ENCODE results near the gene PDK3.

Gene PDK3

GRCh38 chrX:24495700-24496099 lies 30.6 kb downstream of the PDK3 start:
- H3K4me3 ChIP-seq (ENCODE audit: low read depth, low read length) = no peak overlapping the region
- H3K4me1 ChIP-seq (ENCODE audit: control insufficient read depth, insufficient read depth, low read length, unreplicated experiment) = no peaks in the 10 kb centered on the region
- no peak overlapping the region for H2AFZ ChIP-seq (ENCODE audit: low read length, unreplicated experiment)
- H3K79me2 ChIP-seq (ENCODE audit: control insufficient read depth, insufficient read depth, low read length, unreplicated experiment) = no peaks in the 10 kb centered on the region
- no peaks in the 10 kb centered on the region for H3K27me3 ChIP-seq (ENCODE audit: insufficient read depth, low read length)
- H3K27ac ChIP-seq (ENCODE audit: low read depth, low read length) = no peak overlapping the region
- no peaks in the 10 kb centered on the region for H3K36me3 ChIP-seq (ENCODE audit: insufficient read depth, low read length)

GRCh38 chrX:24498181-24498580 lies 33.1 kb downstream of the PDK3 start:
- H2AFZ ChIP-seq (ENCODE audit: low read length, unreplicated experiment) = no peak overlapping the region
- no peaks in the 10 kb centered on the region for H3K36me3 ChIP-seq (ENCODE audit: insufficient read depth, low read length)
- no peaks in the 10 kb centered on the region for H3K4me1 ChIP-seq (ENCODE audit: control insufficient read depth, insufficient read depth, low read length, unreplicated experiment)
- no peak overlapping the region for H3K4me3 ChIP-seq (ENCODE audit: low read depth, low read length)
- H3K27ac ChIP-seq (ENCODE audit: low read depth, low read length) = no peak overlapping the region
- no peaks in the 10 kb centered on the region for H3K27me3 ChIP-seq (ENCODE audit: insufficient read depth, low read length)
- no peaks in the 10 kb centered on the region for H3K79me2 ChIP-seq (ENCODE audit: control insufficient read depth, insufficient read depth, low read length, unreplicated experiment)

- no peak overlapping the region for H3K27ac ChIP-seq (ENCODE audit: low read depth, low read length)
- H3K4me3 ChIP-seq (ENCODE audit: low read depth, low read length) = no peak overlapping the region
- no peaks in the 10 kb centered on the region for H3K27me3 ChIP-seq (ENCODE audit: insufficient read depth, low read length)
- H3K79me2 ChIP-seq (ENCODE audit: control insufficient read depth, insufficient read depth, low read length, unreplicated experiment) = no peaks in the 10 kb centered on the region
- no peaks in the 10 kb centered on the region for H3K4me1 ChIP-seq (ENCODE audit: control insufficient read depth, insufficient read depth, low read length, unreplicated experiment)
- H3K36me3 ChIP-seq (ENCODE audit: insufficient read depth, low read length) = no peaks in the 10 kb centered on the region
- no peak overlapping the region for H2AFZ ChIP-seq (ENCODE audit: low read length, unreplicated experiment)
Observed at GRCh38 chrX:24498975-24499374, 33.9 kb downstream of the PDK3 start.

GRCh38 chrX:24506082-24506481 lies 41.0 kb downstream of the PDK3 start:
- no peak overlapping the region for H2AFZ ChIP-seq (ENCODE audit: low read length, unreplicated experiment)
- H3K36me3 ChIP-seq (ENCODE audit: insufficient read depth, low read length) = no peaks in the 10 kb centered on the region
- H3K27ac ChIP-seq (ENCODE audit: low read depth, low read length) = no peak overlapping the region
- no peaks in the 10 kb centered on the region for H3K79me2 ChIP-seq (ENCODE audit: control insufficient read depth, insufficient read depth, low read length, unreplicated experiment)
- no peaks in the 10 kb centered on the region for H3K27me3 ChIP-seq (ENCODE audit: insufficient read depth, low read length)
- peaks cover 8% of the 10 kb centered on the region for H3K4me1 ChIP-seq (ENCODE audit: control insufficient read depth, insufficient read depth, low read length, unreplicated experiment)
- no peak overlapping the region for H3K4me3 ChIP-seq (ENCODE audit: low read depth, low read length)

- Histone ChIP-seq H3K27ac (ENCODE audit: low read depth, low read length) (no peak overlapping the region), H2AFZ (ENCODE audit: low read length, unreplicated experiment) (no peak overlapping the region), H3K27me3 (ENCODE audit: insufficient read depth, low read length) (no peaks in the 10 kb centered on the region), H3K36me3 (ENCODE audit: insufficient read depth, low read length) (no peaks in the 10 kb centered on the region), H3K4me3 (ENCODE audit: low read depth, low read length) (no peak overlapping the region), H3K79me2 (ENCODE audit: control insufficient read depth, insufficient read depth, low read length, unreplicated experiment) (no peaks in the 10 kb centered on the region), H3K4me1 (ENCODE audit: control insufficient read depth, insufficient read depth, low read length, unreplicated experiment) (peaks cover 8% of the 10 kb centered on the region)
Observed at GRCh38 chrX:24508375-24508774, 43.3 kb downstream of the PDK3 start.

- Histone ChIP-seq H2AFZ (ENCODE audit: low read length, unreplicated experiment) (no peak overlapping the region), H3K4me1 (ENCODE audit: control insufficient read depth, insufficient read depth, low read length, unreplicated experiment) (no peaks in the 10 kb centered on the region), H3K27me3 (ENCODE audit: insufficient read depth, low read length) (no peaks in the 10 kb centered on the region), H3K36me3 (ENCODE audit: insufficient read depth, low read length) (no peaks in the 10 kb centered on the region), H3K27ac (ENCODE audit: low read depth, low read length) (no peak overlapping the region), H3K79me2 (ENCODE audit: control insufficient read depth, insufficient read depth, low read length, unreplicated experiment) (no peaks in the 10 kb centered on the region), H3K4me3 (ENCODE audit: low read depth, low read length) (no peak overlapping the region)
Observed at GRCh38 chrX:24513416-24513815, 48.3 kb downstream of the PDK3 start.

GRCh38 chrX:24515447-24515846 lies 50.4 kb downstream of the PDK3 start:
- H3K4me3 ChIP-seq (ENCODE audit: low read depth, low read length) = no peak overlapping the region
- H3K79me2 ChIP-seq (ENCODE audit: control insufficient read depth, insufficient read depth, low read length, unreplicated experiment) = no peaks in the 10 kb centered on the region
- H2AFZ ChIP-seq (ENCODE audit: low read length, unreplicated experiment) = no peak overlapping the region
- H3K36me3 ChIP-seq (ENCODE audit: insufficient read depth, low read length) = no peaks in the 10 kb centered on the region
- H3K27ac ChIP-seq (ENCODE audit: low read depth, low read length) = no peak overlapping the region
- H3K4me1 ChIP-seq (ENCODE audit: control insufficient read depth, insufficient read depth, low read length, unreplicated experiment) = no peaks in the 10 kb centered on the region
- H3K27me3 ChIP-seq (ENCODE audit: insufficient read depth, low read length) = no peaks in the 10 kb centered on the region

- Histone ChIP-seq H3K27me3 (ENCODE audit: insufficient read depth, low read length) (no peaks in the 10 kb centered on the region), H2AFZ (ENCODE audit: low read length, unreplicated experiment) (no peak overlapping the region), H3K27ac (ENCODE audit: low read depth, low read length) (no peak overlapping the region), H3K4me1 (ENCODE audit: control insufficient read depth, insufficient read depth, low read length, unreplicated experiment) (no peaks in the 10 kb centered on the region), H3K4me3 (ENCODE audit: low read depth, low read length) (no peak overlapping the region), H3K36me3 (ENCODE audit: insufficient read depth, low read length) (no peaks in the 10 kb centered on the region), H3K79me2 (ENCODE audit: control insufficient read depth, insufficient read depth, low read length, unreplicated experiment) (no peaks in the 10 kb centered on the region)
Observed at GRCh38 chrX:24520472-24520871, 55.4 kb downstream of the PDK3 start.

GRCh38 chrX:24525455-24525854 lies 60.4 kb downstream of the PDK3 start:
- Histone ChIP-seq H3K79me2 (ENCODE audit: control insufficient read depth, insufficient read depth, low read length, unreplicated experiment) (no peaks in the 10 kb centered on the region), H3K4me1 (ENCODE audit: control insufficient read depth, insufficient read depth, low read length, unreplicated experiment) (no peaks in the 10 kb centered on the region)

GRCh38 chrX:24526616-24527015 lies 61.5 kb downstream of the PDK3 start:
- Histone ChIP-seq H3K27ac (ENCODE audit: low read depth, low read length) (no peak overlapping the region), H3K79me2 (ENCODE audit: control insufficient read depth, insufficient read depth, low read length, unreplicated experiment) (no peaks in the 10 kb centered on the region), H3K4me1 (ENCODE audit: control insufficient read depth, insufficient read depth, low read length, unreplicated experiment) (no peaks in the 10 kb centered on the region), H2AFZ (ENCODE audit: low read length, unreplicated experiment) (no peak overlapping the region), H3K36me3 (ENCODE audit: insufficient read depth, low read length) (no peaks in the 10 kb centered on the region), H3K4me3 (ENCODE audit: low read depth, low read length) (no peak overlapping the region), H3K27me3 (ENCODE audit: insufficient read depth, low read length) (no peaks in the 10 kb centered on the region)

More at GRCh38 chrX:24525455-24525854, 60.4 kb downstream of the PDK3 start:
- Histone ChIP-seq H3K4me3 (ENCODE audit: low read depth, low read length) (no peak overlapping the region), H2AFZ (ENCODE audit: low read length, unreplicated experiment) (no peak overlapping the region), H3K27ac (ENCODE audit: low read depth, low read length) (no peak overlapping the region), H3K36me3 (ENCODE audit: insufficient read depth, low read length) (no peaks in the 10 kb centered on the region), H3K27me3 (ENCODE audit: insufficient read depth, low read length) (no peaks in the 10 kb centered on the region)

GRCh38 chrX:24528605-24529004 lies 63.5 kb downstream of the PDK3 start:
- H3K79me2 ChIP-seq (ENCODE audit: control insufficient read depth, insufficient read depth, low read length, unreplicated experiment) = no peaks in the 10 kb centered on the region
- no peaks in the 10 kb centered on the region for H3K27me3 ChIP-seq (ENCODE audit: insufficient read depth, low read length)
- no peaks in the 10 kb centered on the region for H3K36me3 ChIP-seq (ENCODE audit: insufficient read depth, low read length)
- no peak overlapping the region for H3K4me3 ChIP-seq (ENCODE audit: low read depth, low read length)
- no peak overlapping the region for H2AFZ ChIP-seq (ENCODE audit: low read length, unreplicated experiment)
- no peaks in the 10 kb centered on the region for H3K4me1 ChIP-seq (ENCODE audit: control insufficient read depth, insufficient read depth, low read length, unreplicated experiment)
- H3K27ac ChIP-seq (ENCODE audit: low read depth, low read length) = no peak overlapping the region
